Naive B cell (primary cell): Measurements from ENCODE around the gene CNST. TPM values are rescaled to one million over a fixed set of nuclear protein-coding genes. Genes with fewer than 3 reads are reported as not detected.

ENCODE experiments used
- ATAC-seq, 2 donors: fragments of 150-1000 bp; cut with Tn5 transposase; 2 replicates each; pipeline ENCODE4 v1.10.0; 2021; ENCODE audit warnings: low read depth in 2 of 2, mild to moderate bottlenecking in 2 of 2, moderate library complexity in 2 of 2
- DNase-seq: peaks from one replicate; pipeline ENCODE4 v3.0.0; 2022
- H3K27ac Mint-ChIP-seq, 6 donors: one replicate each; pipeline ENCODE4 v1.8.0; 2020 to 2022; ENCODE audit warnings: mild to moderate bottlenecking in 6 of 6, mixed read lengths in 6 of 6, moderate library complexity in 5 of 6, inconsistent platforms in 2 of 6
- H3K27me3 Mint-ChIP-seq, 3 donors: one replicate each; pipeline ENCODE4 v1.8.0; 2021 to 2022; ENCODE audit warnings: mixed read lengths in 3 of 3, mild to moderate bottlenecking in 1 of 3
- H3K36me3 Mint-ChIP-seq, 2 donors: one replicate each; pipeline ENCODE4 v1.8.0; 2020 to 2022; ENCODE audit warnings: mixed read lengths in 2 of 2, inconsistent platforms in 1 of 2, mild to moderate bottlenecking in 1 of 2
- H3K4me1 Mint-ChIP-seq, 3 donors: one replicate each; pipeline ENCODE4 v1.8.0; 2020 to 2022; ENCODE audit warnings: mixed read lengths in 3 of 3, inconsistent platforms in 1 of 3, mild to moderate bottlenecking in 1 of 3, moderate library complexity in 1 of 3
- H3K4me3 Mint-ChIP-seq, 8 donors: one replicate each; pipeline ENCODE4 v1.8.0; 2020 to 2022; ENCODE audit warnings: mild to moderate bottlenecking in 8 of 8, mixed read lengths in 8 of 8, moderate library complexity in 8 of 8, inconsistent platforms in 2 of 8
- H3K9me3 Mint-ChIP-seq, 7 donors: one replicate each; pipeline ENCODE4 v1.8.0; 2020 to 2022; ENCODE audit warnings: mixed read lengths in 7 of 7, mild to moderate bottlenecking in 5 of 7, inconsistent platforms in 2 of 7, moderate library complexity in 1 of 7
- polyA plus RNA-seq, 6 donors: library from polyadenylated mRNA; unstranded; fragments of 300-500 nt; fragmentation: Illumina TruSeq; gene quantifications; one replicate each; pipeline ENCODE4 v1.2.3, GENCODE V29; 2021; ENCODE audit warnings: low read depth in 6 of 6

The CNST gene
- polyA plus RNA-seq, 6 donors from 2014 or later = 24.1 to 61.5 (median 45.4) TPM

GRCh38 chr1:246647113-246647512, 80.9 kb downstream of the CNST start:
- Mint-ChIP-seq H3K4me1 (peaks cover 10 to 23% (median 23%) of the 10 kb centered on the region in 3 donors), H3K27me3 (no peaks in the 10 kb centered on the region), H3K27ac (peak overlapping the region in 1 of 6 donors; percentile 62), H3K36me3 (peaks cover 31 to 40% of the 10 kb centered on the region in 2 donors), H3K9me3 (peaks cover 0 to 4% (median 0%) of the 10 kb centered on the region in 7 donors), H3K4me3 (peak overlapping the region in 1 of 8 donors; percentile 44)
- DNase-seq (no peak), ATAC-seq (no peak)

GRCh38 chr1:246647513-246647912, 81.3 kb downstream of the CNST start:
- Mint-ChIP-seq H3K9me3 (peaks cover 0 to 4% (median 0%) of the 10 kb centered on the region in 7 donors), H3K4me1 (peaks cover 10 to 23% (median 21%) of the 10 kb centered on the region in 3 donors), H3K36me3 (peaks cover 28 to 37% of the 10 kb centered on the region in 2 donors), H3K27me3 (no peaks in the 10 kb centered on the region), H3K4me3 (peak overlapping the region in 1 of 8 donors; percentile 44), H3K27ac (peak overlapping the region in 1 of 6 donors; percentile 5)
- ATAC-seq = no peak
- DNase-seq = no peak

- Mint-ChIP-seq H3K36me3 (peaks cover 20 to 31% of the 10 kb centered on the region in 2 donors), H3K4me3 (peak overlapping the region in 5 of 8 donors; percentile 4 to 48 (median 35)), H3K9me3 (no peaks in the 10 kb centered on the region), H3K27me3 (no peaks in the 10 kb centered on the region), H3K4me1 (peaks cover 6 to 18% (median 15%) of the 10 kb centered on the region in 3 donors), H3K27ac (peak overlapping the region in 5 of 6 donors; percentile 56 to 87 (median 81))
- no peak for ATAC-seq
- no peak for DNase-seq
These were observed 84.9 kb downstream of the CNST start for GRCh38 chr1:246651012-246651695.

GRCh38 chr1:246658567-246658966, 92.3 kb downstream of the CNST start:
- Mint-ChIP-seq H3K27ac (peak overlapping the region in 4 of 6 donors; percentile 51 to 79 (median 64)), H3K4me1 (peaks cover 21 to 31% (median 21%) of the 10 kb centered on the region in 3 donors), H3K36me3 (peaks cover 12 to 31% of the 10 kb centered on the region in 2 donors), H3K9me3 (no peaks in the 10 kb centered on the region), H3K27me3 (no peaks in the 10 kb centered on the region), H3K4me3 (no peak overlapping the region)
- DNase-seq (no peak), ATAC-seq (no peak)

GRCh38 chr1:246659594-246660140, 93.4 kb downstream of the CNST start:
- no peaks in the 10 kb centered on the region for H3K27me3 Mint-ChIP-seq
- DNase-seq (peak; percentile 14), ATAC-seq (peak; percentile 62 to 78)
- peak overlapping the region in 3 of 8 donors; percentile 25 to 47 (median 34) for H3K4me3 Mint-ChIP-seq
- H3K4me1 Mint-ChIP-seq = peaks cover 15 to 31% (median 21%) of the 10 kb centered on the region in 3 donors
- H3K36me3 Mint-ChIP-seq = peaks cover 1 to 22% of the 10 kb centered on the region in 2 donors
- H3K9me3 Mint-ChIP-seq = no peaks in the 10 kb centered on the region
- H3K27ac Mint-ChIP-seq = peak overlapping the region; percentile 47 to 89 (median 66)

GRCh38 chr1:246661451-246661850, 95.2 kb downstream of the CNST start:
- H3K27ac Mint-ChIP-seq = peak overlapping the region in 2 of 6 donors; percentile 45 to 84
- ATAC-seq = no peak
- H3K27me3 Mint-ChIP-seq = no peaks in the 10 kb centered on the region
- H3K9me3 Mint-ChIP-seq = no peaks in the 10 kb centered on the region
- peaks cover 0 to 27% of the 10 kb centered on the region in 2 donors for H3K36me3 Mint-ChIP-seq
- H3K4me3 Mint-ChIP-seq = no peak overlapping the region
- no peak for DNase-seq
- H3K4me1 Mint-ChIP-seq = peaks cover 15 to 31% (median 21%) of the 10 kb centered on the region in 3 donors

GRCh38 chr1:246667773-246668172, 101.5 kb downstream of the CNST start:
- H3K4me3 Mint-ChIP-seq = no peak overlapping the region
- no peaks in the 10 kb centered on the region for H3K4me1 Mint-ChIP-seq
- H3K36me3 Mint-ChIP-seq = peaks cover 0 to 16% of the 10 kb centered on the region in 2 donors
- H3K9me3 Mint-ChIP-seq = no peaks in the 10 kb centered on the region
- H3K27me3 Mint-ChIP-seq = no peaks in the 10 kb centered on the region
- peak overlapping the region in 3 of 6 donors; percentile 8 to 50 (median 27) for H3K27ac Mint-ChIP-seq
- DNase-seq (no peak), ATAC-seq (no peak)

GRCh38 chr1:246669659-246670058, 103.4 kb downstream of the CNST start:
- Mint-ChIP-seq H3K36me3 (peaks cover 0 to 16% of the 10 kb centered on the region in 2 donors), H3K4me3 (no peak overlapping the region), H3K4me1 (peaks cover 5 to 9% (median 7%) of the 10 kb centered on the region in 3 donors)

GRCh38 chr1:246674049-246674448, 107.8 kb downstream of the CNST start:
- no peak overlapping the region for H3K4me3 Mint-ChIP-seq
- peaks cover 0 to 3% (median 0%) of the 10 kb centered on the region in 7 donors for H3K9me3 Mint-ChIP-seq
- DNase-seq (no peak), ATAC-seq (no peak)
- H3K36me3 Mint-ChIP-seq = peaks cover 5 to 8% of the 10 kb centered on the region in 2 donors
- H3K27me3 Mint-ChIP-seq = no peaks in the 10 kb centered on the region
- peaks cover 5 to 9% (median 7%) of the 10 kb centered on the region in 3 donors for H3K4me1 Mint-ChIP-seq
- no peak overlapping the region for H3K27ac Mint-ChIP-seq

More at GRCh38 chr1:246669659-246670058, 103.4 kb downstream of the CNST start:
- Mint-ChIP-seq H3K27me3 (no peaks in the 10 kb centered on the region), H3K9me3 (no peaks in the 10 kb centered on the region), H3K27ac (peak overlapping the region in 1 of 6 donors; percentile 57)
- no peak for ATAC-seq
- DNase-seq = no peak

GRCh38 chr1:246677842-246678241, 111.6 kb downstream of the CNST start:
- no peak overlapping the region for H3K4me3 Mint-ChIP-seq
- no peak for DNase-seq
- no peak for ATAC-seq
- H3K9me3 Mint-ChIP-seq = peaks cover 0 to 3% (median 0%) of the 10 kb centered on the region in 7 donors
- no peak overlapping the region for H3K27ac Mint-ChIP-seq
- peaks cover 0 to 5% of the 10 kb centered on the region in 2 donors for H3K36me3 Mint-ChIP-seq
- H3K4me1 Mint-ChIP-seq = peaks cover 18 to 24% (median 22%) of the 10 kb centered on the region in 3 donors
- H3K27me3 Mint-ChIP-seq = no peaks in the 10 kb centered on the region

GRCh38 chr1:246678816-246679793, 112.8 kb downstream of the CNST start:
- ATAC-seq (no peak), DNase-seq (no peak)
- Mint-ChIP-seq H3K36me3 (peaks cover 0 to 5% of the 10 kb centered on the region in 2 donors), H3K27ac (peak overlapping the region in 2 of 6 donors; percentile 18 to 36), H3K9me3 (peaks cover 0 to 3% (median 0%) of the 10 kb centered on the region in 7 donors), H3K4me3 (no peak overlapping the region), H3K27me3 (no peaks in the 10 kb centered on the region), H3K4me1 (peaks cover 13 to 19% (median 18%) of the 10 kb centered on the region in 3 donors)

GRCh38 chr1:246679794-246680177, 113.5 kb downstream of the CNST start:
- ATAC-seq (no peak), DNase-seq (no peak)
- Mint-ChIP-seq H3K4me3 (no peak overlapping the region), H3K4me1 (peaks cover 11 to 17% (median 15%) of the 10 kb centered on the region in 3 donors), H3K27ac (no peak overlapping the region), H3K9me3 (peaks cover 0 to 3% (median 0%) of the 10 kb centered on the region in 7 donors), H3K27me3 (no peaks in the 10 kb centered on the region), H3K36me3 (peaks cover 0 to 5% of the 10 kb centered on the region in 2 donors)

GRCh38 chr1:246680190-246680589, 113.9 kb downstream of the CNST start:
- peaks cover 0 to under 1% (median 0%) of the 10 kb centered on the region in 7 donors for H3K9me3 Mint-ChIP-seq
- H3K36me3 Mint-ChIP-seq = peaks cover 0 to 2% of the 10 kb centered on the region in 2 donors
- H3K27me3 Mint-ChIP-seq = no peaks in the 10 kb centered on the region
- ATAC-seq = no peak
- H3K4me1 Mint-ChIP-seq = peaks cover 11 to 17% (median 15%) of the 10 kb centered on the region in 3 donors
- H3K4me3 Mint-ChIP-seq = no peak overlapping the region
- no peak overlapping the region for H3K27ac Mint-ChIP-seq
- no peak for DNase-seq
